Hepatic stellate cell (primary cell): ENCODE data around the gene TMEM267.
A peak's percentile ranks its signal among the peaks of the same experiment; 100 is the strongest.
"Not testable (repeated sequence)": the region's sequence is repeated elsewhere in the genome, so short reads cannot be mapped to it uniquely, and the experiment has no call there.

Source experiments
- DNase-seq: peaks from one replicate; pipeline ENCODE4 v3.0.0; 2011; ENCODE audit warnings: low spot score

TMEM267 gene, protein sequence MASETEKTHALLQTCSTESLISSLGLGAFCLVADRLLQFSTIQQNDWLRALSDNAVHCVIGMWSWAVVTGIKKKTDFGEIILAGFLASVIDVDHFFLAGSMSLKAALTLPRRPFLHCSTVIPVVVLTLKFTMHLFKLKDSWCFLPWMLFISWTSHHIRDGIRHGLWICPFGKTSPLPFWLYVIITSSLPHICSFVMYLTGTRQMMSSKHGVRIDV

DNA sequence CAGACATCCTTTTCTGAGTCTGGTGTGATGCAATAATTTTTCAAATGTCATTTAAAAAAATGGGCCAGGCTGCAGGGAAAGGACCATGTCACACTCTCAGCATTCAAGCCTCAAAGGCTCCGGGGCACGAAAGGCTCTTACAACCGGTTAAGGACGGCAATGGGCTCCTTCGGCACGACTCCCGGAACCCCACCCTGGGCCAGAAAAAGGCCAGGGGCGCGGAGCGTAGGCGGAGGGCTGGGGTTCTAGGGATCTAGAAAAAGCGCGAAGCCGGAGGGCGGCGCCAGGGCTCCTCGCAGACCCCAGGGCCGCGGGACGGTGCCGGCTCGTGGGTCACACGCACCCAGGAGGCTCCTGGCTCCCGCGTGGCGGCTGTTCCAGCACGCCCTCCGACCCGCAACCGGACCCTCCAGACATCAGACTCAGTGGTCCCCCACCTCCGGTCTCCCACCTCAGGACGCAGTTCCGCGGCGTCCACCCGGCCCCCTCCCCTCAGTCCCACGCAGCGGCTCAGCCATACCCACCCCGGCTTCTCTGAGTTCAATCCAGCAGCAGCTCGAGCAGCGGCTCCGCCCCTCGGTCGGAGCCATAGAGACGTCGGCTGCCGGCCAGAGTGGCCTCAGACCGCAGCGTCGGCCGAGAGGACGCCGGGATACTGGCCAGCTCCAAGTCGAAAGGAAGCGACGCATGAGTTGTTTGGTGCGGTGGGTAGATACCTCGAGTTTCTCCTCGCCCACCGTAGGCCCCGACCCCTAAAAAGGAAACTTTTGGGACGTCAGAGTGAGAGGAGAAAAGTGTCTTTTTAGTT is at the start of gene TMEM267:
Gene TMEM267, minus strand, starts transcription at position 568 of the 808 bp plus-strand sequence. CDS start 29,896 bp downstream, outside the sequence.
- DNase-seq = peak; percentile 82

DNA sequence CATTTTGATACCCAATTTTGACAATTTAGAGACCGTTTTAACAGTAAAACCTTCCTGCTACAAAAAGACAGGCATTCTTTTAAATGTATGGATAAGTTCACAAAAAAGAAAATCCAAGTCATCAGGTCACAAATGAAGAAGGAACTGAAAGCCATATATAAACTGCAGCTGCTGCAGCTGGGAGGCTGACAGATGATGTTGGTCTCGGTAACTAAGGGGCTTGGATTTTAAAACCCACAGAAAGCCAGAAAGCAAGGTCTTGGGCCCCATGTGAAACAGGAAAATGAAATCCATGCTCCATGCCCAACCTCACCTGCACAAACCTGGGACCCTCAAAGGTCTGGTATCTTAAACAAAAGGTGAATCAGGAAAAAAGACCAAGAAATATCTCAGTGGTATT is 47.0 kb upstream of the TMEM267 start:
- DNase-seq = no peak

DNA sequence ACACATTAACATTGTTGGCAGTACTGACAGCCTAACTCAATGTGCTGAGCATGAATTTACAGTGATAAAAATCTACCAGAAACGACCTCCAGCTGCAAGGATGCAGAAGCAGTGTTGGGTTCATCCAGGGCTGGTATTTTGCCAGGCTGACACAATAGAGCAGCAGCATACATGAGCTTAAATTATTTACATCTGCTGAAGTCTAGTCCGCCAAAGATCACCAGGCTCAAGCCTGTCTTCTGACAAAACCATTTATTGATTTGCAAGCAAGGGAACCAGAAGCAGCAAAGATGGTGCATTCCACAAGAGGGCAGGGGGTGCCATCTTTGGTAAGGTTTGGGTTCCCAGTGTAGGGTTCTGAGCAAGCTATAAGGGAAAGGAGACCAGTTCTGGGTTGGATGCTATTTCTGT is 40.0 kb upstream of the TMEM267 start:
- DNase-seq = no peak

DNA sequence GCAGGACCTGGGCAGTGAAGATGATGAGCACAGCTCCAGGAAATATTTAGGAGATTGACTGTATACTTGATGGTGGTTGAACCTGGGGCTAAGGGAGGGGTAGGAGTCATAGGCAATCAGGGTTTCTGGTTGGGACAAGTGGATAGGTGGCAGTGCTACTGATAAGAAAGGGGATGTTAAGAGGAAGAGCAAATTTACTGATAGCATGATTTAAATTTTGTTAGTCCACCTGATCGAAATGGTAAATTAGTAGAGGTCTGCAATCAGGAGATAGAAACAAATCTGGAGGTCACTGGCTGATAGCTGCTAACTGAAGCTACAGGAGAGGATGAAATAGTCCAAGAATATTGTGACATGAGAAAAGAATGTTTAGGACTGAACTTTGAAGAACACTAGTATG is 37.0 kb upstream of the TMEM267 start:
- no peak for DNase-seq

DNA sequence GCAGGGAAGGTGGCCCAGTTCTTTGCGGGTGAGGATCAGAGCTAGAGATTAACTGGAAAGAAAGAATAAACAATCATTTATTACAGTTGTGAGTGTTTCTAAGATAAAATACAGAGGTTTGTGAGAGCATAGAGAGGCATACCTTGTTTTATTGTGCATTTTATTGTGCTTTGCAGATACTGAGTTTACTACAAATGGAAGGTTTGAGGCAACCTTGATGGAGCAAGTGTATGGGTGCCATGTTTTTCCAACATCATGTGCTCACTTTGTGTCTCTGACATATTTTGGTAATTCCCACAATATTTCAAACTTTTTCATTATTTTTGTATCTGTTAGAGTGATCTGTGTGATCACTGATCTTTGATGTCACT is 32.0 kb upstream of the TMEM267 start:
- DNase-seq = no peak

DNA sequence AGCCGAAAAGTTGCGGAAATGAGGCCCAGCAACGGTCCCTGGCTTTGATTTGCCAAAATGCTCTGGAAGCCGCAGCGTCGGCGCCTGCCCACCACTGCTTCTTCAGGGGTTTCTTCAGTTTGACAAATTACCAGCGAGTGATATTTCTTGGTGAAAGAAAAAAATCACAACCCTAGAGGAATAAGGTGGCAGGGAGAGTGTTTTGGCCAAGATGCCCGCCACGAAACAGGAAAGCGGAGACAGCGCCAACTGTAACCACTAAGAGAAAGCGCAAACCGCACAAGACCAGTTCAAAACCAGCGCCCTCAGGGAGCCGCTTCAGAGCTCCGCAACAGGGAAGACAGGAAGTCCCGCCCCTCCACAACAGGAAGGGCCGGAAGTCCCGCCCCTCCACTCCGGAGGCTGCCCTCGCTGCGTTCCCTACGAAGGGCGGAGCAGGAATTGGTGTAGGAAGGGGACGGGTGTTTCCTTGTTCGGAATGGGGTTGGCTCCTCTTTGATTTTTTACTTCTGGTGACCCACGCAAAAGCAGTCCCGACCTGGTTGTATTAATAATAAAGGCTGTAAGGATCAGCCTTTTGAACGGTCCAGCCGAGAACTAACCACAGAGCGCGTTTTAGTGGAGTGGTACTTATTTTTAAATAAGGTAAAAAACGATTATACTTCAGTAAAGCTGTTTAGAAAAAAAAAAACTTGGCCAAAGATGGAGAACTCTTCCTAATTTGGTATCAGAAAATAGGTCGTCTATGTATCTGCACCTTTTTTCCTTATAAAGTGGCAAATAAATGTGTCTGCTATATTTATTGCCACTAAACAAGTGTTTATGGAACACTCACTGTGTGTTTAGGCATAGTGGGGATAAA is 31.4 kb upstream of the TMEM267 start, which contains the start of gene C5orf34:
Gene C5orf34, minus strand, starts transcription at position 333 of the 862 bp plus-strand sequence. CDS start 5,809 bp downstream, outside the sequence.
- peak; percentile 98 for DNase-seq

DNA sequence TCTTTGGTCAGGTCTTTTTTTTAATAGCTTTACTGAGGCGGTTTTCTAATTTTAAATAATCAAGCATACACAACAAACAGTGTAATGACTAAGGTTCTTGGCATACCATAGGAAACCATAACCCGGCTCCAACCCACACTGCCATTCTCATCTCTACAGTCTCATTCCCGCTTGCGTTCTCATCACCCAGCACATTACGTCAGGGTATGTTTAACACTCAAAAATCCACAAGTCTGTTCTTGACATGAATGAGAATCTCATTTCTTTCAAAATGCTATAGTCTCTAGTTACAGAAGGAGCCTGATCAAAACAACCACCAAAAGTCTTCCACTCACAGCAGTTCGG is 30.8 kb upstream of the TMEM267 start:
- DNase-seq = peak; percentile 71

DNA sequence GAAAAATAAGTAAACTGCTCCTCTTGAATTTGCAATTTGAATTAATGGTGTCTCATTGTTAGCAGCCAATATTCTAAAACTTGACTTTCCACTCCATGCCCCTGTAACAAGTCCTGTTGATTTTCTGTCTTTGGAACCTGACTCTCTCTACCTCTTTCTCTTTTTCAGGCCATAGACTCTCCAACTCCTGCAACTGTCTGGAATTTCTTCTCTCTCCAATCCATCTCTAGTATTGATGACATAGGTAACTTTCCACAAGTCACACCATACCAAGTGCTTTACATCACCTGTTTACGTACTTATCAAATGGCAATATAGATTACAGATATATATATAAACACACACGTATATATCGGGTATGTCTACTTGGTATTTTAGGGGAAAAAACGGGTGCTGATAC is 30.4 kb upstream of the TMEM267 start:
- no peak for DNase-seq

DNA sequence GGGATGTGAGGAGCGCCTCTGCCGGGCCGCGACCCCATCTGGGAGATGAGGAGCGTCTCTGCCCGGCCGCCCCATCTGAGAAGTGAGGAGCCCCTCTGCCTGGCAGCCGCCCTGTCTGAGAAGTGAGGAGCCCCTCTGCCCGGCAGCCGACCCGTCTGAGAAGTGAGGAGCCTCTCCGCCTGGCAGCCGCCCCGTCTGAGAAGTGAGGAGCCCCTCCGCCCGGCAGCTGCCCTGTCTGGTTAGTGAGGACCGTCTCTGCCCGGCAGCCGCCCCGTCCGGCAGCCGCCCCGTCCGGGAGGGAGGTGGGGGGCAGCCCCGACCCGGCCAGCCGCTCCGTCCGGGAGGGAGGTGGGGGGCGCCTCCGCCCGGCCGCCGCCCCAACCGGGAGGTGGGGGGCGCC is 27.4 kb upstream of the TMEM267 start:
- DNase-seq = not testable (repeated sequence)

DNA sequence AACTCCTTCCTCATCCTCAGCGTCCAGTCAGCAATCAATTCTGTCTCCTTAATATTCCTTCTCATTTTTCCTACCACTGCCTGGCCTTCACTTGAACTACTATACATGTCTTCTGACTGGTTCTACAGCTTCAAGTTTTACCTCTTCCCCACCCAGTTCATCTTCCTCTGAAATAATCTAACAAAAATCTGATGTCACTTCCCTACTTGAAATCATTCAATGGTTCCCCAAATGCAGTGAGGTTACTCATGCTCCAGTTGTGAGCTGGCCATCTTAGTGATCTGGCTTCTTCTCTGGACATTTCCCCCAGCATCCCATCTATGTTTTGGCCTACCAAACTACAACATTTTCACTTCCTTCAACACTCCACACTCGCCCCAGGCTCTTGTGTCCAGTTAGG is 14.9 kb upstream of the TMEM267 start:
- no peak for DNase-seq

DNA sequence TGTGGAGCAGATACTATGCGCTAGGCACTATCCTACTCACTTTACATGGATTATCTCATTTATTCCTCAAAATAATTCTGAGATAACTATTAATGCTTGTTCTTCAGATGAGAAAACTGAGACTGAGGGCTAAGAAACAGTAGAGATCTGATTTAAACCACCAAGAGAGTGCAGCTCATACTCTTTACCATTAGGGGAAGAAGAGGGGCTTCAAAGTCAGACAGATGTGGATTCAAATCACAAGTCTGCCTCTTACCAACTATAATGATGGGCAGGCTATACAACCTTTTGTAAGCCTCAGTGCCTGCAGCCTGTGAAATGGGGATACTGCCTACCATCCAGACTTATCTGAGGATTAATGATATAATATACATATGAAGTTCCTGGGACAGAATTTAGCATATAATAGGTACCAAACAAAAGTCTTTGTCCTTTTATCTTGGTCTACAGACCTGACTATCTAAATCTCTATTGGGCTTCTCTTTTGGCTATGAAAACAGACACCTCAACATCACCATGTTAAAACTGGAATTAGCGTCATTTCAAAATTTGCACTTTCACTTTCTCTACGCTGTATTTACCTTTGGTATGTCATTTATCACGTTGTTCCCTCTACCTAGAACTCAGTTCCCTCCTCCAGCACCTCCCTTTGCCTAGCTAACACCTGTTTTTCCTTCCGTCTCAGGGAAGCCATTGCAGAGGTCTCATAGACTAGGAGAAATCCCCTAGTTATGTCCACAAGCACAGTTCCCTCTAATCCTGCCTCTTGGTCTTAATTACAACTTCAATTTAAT is 13.8 kb upstream of the TMEM267 start:
- no peak for DNase-seq

DNA sequence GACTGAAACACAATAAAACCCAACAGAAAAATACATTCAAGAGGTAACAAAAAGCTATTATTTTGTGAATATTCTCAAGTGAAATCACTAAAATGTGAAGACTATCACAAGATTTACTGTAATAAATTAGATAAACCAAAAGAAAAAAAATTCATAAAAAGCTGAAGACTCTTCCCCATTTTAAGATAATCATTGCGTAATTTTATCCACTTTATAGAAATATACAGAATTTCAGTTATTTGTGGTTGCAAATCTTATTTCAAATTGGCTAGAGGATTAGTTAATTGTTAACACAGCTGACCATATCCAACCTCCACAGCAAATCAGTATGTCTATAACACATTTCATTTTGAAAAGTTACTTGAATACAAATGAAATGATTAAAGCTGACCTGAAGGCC is 7.7 kb upstream of the TMEM267 start:
- DNase-seq = no peak

DNA sequence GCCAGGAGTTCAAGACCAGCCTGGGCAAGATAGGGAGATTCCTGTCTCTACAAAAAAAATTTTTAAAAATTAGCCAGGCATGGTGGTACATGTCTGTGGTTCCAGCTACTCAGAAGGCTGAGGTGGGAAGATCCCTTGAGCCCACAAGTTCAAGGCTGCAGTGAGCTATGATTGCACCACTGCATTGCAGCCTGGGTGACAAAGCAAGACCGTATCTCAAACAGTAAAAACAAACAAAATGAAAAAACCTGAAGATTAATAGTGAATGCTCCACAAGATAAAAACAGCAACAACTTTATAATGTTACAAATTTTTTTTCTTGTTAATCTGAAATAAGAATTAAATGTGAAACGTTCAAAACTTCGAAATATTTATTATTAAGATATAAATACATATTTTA is 2.7 kb upstream of the TMEM267 start:
- DNase-seq = no peak

DNA sequence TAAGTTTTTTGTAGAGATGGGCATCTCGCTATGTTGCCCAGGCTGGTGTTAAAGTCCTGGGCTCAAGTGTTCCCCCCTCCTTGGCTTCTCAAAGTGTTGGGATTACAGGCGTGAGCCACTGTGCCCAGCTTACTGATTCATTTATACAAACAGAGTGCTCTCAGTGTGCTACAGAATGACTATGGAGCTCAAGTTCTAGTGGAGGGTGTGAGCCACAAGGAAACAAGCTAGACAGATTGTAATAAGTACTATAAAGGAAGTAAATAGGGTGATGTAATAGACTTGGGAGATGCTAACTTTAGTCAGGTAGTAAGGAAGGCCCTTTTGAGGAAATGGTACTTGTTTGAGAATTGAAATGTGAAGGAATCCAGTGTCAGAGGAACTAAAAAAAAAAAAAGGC is 1.7 kb upstream of the TMEM267 start:
- no peak for DNase-seq

DNA sequence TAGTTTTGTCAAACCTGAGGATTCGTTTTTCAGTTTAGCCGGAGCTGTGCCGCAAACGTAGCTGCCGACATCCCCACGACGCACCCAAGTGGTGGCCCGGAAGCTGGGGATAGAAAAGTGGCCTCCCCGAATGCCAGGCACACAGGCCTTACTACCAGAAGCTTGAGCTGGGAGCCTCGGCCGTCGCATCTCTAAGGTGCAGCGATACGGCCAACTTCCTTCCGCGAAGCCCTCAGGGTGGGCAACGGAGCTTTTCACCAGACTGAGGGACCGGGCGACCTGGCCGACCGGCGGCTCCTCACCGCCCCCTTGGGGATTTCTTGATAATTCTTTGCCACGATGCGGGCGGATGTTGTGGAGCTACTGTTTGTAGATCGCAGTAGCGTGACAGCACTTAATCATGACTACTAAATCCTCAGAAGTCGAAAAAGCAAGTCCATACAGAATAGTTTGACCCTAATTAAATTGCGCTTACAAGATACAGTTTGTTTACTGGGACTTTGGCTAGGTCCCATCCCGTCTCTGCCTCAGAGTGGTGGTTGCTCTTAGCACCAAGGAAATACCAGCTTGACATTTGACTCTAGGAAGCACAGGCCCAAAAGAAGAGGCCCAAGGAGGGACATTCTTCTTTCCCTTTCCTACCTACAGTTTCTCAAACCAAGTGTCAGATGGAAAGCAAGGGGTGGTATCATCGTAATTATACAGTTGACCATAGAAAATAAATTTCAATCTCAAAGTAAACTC is 613 bp upstream of the TMEM267 start:
- DNase-seq = peak; percentile 80

DNA sequence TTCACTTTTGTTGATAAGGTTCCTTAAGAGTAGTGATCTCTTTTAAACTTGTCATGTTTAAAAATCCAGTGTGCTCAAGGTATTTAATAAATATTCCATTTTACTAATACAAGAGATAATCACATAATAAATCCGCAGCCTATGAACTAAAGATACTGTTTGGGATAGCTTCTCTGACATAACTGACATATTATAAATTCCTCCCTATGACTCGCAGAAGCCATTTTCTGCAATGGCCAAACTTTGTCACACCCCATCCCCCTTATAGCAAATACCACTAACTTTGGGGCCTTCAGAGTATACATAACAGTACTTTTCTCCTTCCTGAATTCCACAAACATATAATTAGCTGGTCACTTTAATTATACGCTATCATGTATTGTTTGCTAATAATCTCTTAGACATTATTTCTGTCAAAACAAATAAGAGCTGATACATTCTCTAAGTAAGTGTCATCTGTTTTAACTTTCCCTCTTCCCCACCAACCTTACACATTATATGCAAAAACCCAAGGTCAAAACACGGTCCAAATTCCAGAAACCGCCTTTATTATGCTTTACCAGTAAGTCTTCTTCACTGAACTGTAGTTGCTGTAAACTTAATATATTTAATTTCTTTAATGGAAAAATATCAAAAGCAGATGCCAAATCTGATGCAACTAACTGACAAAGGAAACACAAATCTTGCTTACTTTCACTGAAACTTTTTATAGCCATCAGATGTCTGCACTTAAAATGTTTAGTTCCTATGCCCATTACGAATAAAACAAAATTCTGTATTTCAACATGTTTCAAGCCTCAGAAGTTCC is 971 bp downstream of the TMEM267 start:
- DNase-seq = peak; percentile 69

DNA sequence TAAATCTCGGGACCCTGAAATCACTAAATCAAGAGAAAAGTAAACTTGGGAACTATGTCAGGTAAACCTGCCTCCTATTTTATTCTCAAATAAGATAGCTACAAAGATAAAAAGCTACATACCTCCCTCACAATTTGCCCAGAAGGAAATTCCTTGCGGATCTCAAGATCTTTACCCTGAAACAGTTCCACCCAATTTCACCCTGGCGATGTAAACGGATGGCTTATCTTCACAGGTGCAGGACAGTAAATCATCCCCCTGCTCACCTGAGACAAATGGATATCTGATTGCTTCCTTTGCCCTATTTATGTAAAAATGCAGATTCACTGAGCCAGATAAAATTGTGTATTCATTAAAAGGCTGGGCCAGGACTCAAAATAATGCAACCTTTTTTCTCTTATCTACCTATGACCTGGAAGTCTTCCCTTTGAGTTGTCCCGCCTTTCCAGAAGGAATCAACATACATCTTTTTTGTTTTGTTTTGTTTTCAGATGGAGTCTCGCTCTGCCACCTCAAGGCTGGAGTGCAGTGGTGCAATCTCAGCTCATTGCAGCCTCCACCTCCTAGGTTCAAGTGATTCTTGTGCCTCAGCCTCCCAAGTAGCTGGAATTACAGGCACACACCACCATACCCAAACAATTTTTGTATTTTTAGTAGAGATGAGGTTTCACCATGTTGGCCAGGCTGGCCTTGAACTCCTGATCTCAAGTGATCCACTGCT is 13.8 kb downstream of the TMEM267 start:
- no peak for DNase-seq

DNA sequence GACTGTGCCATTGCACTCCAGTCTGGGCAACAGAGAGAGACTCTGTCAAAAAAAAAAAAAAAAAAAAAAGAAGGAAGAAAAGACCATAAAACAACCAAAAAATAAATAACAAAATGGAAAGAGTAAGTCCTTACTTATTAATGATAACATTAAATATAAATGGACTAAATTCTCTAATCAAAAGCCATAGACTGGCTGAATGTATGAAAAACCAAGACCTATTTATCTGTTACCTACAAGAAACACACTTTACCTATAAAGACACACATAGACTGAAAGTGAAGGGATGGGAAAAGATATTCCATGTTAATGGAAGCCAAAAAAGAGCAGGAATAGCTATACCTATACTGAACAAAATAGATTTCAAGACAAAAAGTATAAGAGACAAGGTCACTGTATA is 16.6 kb downstream of the TMEM267 start:
- DNase-seq = no peak

DNA sequence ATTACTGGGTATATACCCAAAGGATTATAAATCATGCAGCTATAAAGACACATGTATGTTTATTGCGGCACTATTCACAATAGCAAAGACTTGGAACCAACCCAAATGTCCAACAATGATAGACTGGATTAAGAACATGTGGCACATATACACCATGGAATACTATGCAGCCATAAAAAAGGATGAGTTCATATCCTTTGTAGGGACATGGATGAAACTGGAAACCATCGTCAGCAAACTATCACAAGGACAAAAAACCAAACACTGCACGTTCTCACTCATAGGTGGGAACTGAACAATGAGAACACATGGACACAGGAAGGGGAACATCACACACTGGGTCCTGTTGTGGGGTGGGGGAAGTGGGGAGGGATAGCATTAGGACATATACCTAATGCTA is 18.2 kb downstream of the TMEM267 start:
- not testable (repeated sequence) for DNase-seq

DNA sequence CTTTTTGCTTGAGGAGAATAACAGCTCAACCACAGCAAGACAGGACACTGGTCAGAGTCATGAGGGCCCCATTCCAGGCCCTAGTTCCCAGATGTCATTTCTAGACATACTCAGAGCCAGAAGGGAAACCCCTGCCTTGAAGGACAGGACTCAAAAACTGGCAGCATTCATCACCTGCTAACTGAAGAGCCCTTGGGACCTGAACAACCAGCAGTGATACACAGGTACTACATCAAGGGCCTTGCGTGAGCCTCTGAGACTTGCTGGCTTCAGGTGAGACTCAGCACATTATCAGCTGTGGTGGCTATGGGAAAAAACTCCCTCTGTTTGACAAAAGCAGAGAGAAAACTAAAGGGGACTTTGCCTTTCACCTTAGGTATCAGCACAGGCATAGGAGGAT is 22.6 kb downstream of the TMEM267 start:
- DNase-seq = no peak
